MM.1S (cell line): Measurements from ENCODE around the gene IFT172.

ENCODE experiments used
- CTCF ChIP-seq: fragments of 300-600 bp; sonication (generic); IDR thresholded peaks from 2 replicates; pipeline ENCODE4 v1.5.1; 2016; ENCODE audit warnings: antibody characterized with exemption, low read length, mixed read lengths
- EZH2 ChIP-seq: fragments of 300-600 bp; sonication (generic); optimal IDR thresholded peaks from 2 replicates; pipeline ENCODE3; 2017; ENCODE audit warnings: low read depth, mild to moderate bottlenecking, antibody characterized with exemption, low read length, mixed read lengths
- EZH2phosphoT487 ChIP-seq: fragments of 300-600 bp; sonication (generic); IDR thresholded peaks from 2 replicates; pipeline ENCODE4 v1.6.1; 2018; ENCODE audit warnings: antibody characterized with exemption, low read length

DNA sequence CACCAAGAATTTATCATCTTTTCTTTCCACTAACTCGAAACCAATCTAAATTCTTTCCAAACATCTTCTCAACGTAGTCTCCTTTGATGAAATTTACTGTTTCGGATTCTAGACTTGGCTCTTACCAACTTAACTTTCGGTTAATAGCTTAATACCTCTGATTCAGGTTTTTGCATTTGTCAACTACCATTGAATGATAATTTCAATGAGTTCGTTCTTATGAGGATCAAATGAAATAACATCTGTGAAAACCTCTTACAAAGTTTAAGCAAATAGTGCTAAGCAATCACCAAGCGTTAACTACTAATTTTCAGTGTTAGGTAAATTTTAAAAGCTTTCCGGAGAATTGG, 61.7 kb downstream of the IFT172 start:
- TF ChIP-seq EZH2phosphoT487 (no peak), CTCF (no peak), EZH2 (no peak)
